Measurements from ENCODE around the gene WDFY3. TPM values are rescaled to one million over a fixed set of nuclear protein-coding genes. Genes with fewer than 3 reads are reported as not detected.

Gene WDFY3
- total and polyA plus RNA-seq, 2 of the 13 experiments (the other 11 are each of a cell fraction or from before 2014, with no cell fraction given): 16.7 to 24.5 TPM

DNA sequence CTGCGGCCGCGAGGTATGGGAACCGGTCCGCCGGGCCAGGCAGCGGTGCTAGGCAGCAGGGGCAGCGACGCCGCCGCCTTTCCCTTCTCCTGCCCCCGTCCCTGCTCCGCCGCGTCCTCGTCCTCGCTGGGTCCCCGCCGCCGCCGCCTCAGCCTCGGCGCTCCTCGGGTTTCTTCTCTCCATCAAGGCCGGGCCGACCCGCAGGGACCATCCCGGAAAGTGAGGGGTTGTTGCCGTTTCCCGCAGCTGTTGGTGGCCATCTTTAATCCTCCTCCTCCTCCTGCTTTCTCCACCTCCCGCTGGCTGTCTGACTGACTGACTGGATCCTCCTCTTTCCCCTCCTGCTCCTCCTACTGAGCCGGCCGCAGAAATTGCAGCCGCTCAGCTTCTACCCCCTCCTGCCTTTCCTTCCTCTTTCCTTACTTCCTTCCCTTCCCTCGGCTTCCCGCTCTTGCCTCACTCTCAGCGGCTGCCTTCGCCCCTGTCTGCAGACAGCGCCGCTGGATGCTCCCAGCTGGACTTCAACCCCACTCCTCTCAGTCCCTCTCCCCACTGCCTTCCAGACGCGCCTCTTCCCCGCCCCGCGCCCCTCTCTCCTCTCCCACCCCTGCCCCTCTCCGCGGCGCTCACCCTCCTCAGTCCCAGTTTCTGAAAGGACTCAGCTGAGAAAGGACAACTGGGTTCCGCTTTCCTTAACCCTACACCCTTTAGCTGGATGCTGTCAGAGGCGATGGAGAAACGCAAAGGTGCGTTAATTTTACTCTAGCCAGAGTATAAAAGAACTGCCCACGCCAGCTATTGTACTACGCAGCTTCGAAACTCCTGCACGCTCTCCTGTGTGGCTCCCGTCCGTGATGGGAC lies at the start of gene WDFY3 (continued):
- peak; percentile 39; the same call in 1 of the 2 replicates for TF ChIP-seq KDM3A (CRISPR knock-in tag; IDR thresholded peaks at IDR 0.05; ENCODE audit: low read depth)
- TF ChIP-seq, protein P1, sequence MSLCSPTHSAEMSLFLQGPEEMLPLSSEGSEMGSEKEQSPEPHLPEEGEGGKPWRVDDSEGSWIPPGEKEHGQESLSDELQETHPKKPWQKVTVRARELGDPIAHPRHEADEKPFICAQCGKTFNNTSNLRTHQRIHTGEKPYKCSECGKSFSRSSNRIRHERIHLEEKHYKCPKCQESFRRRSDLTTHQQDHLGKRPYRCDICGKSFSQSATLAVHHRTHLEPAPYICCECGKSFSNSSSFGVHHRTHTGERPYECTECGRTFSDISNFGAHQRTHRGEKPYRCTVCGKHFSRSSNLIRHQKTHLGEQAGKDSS (CRISPR knock-in tag; IDR thresholded peaks at IDR 0.05; ENCODE audit: borderline replicate concordance, low read depth): no peak
- TF ChIP-seq ZNF562 (CRISPR knock-in tag; IDR thresholded peaks at IDR 0.05; ENCODE audit: borderline replicate concordance): no peak
- TF ChIP-seq ZNF709 (CRISPR knock-in tag; IDR thresholded peaks at IDR 0.05): no peak; the same call in 1 of the 2 replicates
- TF ChIP-seq MAZ (IDR thresholded peaks at IDR 0.05; ENCODE audit: borderline replicate concordance, low read depth, low read length): no peak
- peak; percentile 11; the same call in 1 of the 2 replicates for TF ChIP-seq MAZ (CRISPR knock-in tag; IDR thresholded peaks at IDR 0.05; ENCODE audit: low read depth)
- TF ChIP-seq, protein P2, sequence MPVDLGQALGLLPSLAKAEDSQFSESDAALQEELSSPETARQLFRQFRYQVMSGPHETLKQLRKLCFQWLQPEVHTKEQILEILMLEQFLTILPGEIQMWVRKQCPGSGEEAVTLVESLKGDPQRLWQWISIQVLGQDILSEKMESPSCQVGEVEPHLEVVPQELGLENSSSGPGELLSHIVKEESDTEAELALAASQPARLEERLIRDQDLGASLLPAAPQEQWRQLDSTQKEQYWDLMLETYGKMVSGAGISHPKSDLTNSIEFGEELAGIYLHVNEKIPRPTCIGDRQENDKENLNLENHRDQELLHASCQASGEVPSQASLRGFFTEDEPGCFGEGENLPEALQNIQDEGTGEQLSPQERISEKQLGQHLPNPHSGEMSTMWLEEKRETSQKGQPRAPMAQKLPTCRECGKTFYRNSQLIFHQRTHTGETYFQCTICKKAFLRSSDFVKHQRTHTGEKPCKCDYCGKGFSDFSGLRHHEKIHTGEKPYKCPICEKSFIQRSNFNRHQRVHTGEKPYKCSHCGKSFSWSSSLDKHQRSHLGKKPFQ (CRISPR knock-in tag; IDR thresholded peaks at IDR 0.05; ENCODE audit: insufficient replicate concordance): no peak
- TF ChIP-seq, protein P3, sequence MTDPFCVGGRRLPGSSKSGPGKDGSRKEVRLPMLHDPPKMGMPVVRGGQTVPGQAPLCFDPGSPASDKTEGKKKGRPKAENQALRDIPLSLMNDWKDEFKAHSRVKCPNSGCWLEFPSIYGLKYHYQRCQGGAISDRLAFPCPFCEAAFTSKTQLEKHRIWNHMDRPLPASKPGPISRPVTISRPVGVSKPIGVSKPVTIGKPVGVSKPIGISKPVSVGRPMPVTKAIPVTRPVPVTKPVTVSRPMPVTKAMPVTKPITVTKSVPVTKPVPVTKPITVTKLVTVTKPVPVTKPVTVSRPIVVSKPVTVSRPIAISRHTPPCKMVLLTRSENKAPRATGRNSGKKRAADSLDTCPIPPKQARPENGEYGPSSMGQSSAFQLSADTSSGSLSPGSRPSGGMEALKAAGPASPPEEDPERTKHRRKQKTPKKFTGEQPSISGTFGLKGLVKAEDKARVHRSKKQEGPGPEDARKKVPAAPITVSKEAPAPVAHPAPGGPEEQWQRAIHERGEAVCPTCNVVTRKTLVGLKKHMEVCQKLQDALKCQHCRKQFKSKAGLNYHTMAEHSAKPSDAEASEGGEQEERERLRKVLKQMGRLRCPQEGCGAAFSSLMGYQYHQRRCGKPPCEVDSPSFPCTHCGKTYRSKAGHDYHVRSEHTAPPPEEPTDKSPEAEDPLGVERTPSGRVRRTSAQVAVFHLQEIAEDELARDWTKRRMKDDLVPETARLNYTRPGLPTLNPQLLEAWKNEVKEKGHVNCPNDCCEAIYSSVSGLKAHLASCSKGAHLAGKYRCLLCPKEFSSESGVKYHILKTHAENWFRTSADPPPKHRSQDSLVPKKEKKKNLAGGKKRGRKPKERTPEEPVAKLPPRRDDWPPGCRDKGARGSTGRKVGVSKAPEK (CRISPR knock-in tag; IDR thresholded peaks at IDR 0.05; ENCODE audit: borderline replicate concordance): peak; percentile 92
- TF ChIP-seq RNF2 (conservative IDR thresholded peaks at IDR 0.05; ENCODE audit: low read depth): no peak
- TF ChIP-seq ZNF737 (CRISPR knock-in tag; IDR thresholded peaks at IDR 0.05; ENCODE audit: borderline replicate concordance): no peak
- no peak for TF ChIP-seq CHD4 (IDR thresholded peaks at IDR 0.05; ENCODE audit: borderline replicate concordance, low read length)
- no peak for TF ChIP-seq HNRNPK (IDR thresholded peaks at IDR 0.05; ENCODE audit: low read depth, low read length, poor library complexity, severe bottlenecking)
- 0 out of 2 replicates have a peak, but pooled peaks have one; percentile 40 for TF ChIP-seq CCDC6 (CRISPR knock-in tag; IDR thresholded peaks at IDR 0.05)
- TF ChIP-seq, protein P4, sequence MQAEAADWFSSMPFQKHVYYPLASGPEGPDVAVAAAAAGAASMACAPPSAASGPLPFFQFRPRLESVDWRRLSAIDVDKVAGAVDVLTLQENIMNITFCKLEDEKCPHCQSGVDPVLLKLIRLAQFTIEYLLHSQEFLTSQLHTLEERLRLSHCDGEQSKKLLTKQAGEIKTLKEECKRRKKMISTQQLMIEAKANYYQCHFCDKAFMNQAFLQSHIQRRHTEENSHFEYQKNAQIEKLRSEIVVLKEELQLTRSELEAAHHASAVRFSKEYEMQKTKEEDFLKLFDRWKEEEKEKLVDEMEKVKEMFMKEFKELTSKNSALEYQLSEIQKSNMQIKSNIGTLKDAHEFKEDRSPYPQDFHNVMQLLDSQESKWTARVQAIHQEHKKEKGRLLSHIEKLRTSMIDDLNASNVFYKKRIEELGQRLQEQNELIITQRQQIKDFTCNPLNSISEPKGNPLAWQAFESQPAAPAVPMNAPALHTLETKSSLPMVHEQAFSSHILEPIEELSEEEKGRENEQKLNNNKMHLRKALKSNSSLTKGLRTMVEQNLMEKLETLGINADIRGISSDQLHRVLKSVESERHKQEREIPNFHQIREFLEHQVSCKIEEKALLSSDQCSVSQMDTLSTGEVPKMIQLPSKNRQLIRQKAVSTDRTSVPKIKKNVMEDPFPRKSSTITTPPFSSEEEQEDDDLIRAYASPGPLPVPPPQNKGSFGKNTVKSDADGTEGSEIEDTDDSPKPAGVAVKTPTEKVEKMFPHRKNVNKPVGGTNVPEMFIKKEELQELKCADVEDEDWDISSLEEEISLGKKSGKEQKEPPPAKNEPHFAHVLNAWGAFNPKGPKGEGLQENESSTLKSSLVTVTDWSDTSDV (CRISPR knock-in tag; IDR thresholded peaks at IDR 0.05): no peak
- TF ChIP-seq, protein P5, sequence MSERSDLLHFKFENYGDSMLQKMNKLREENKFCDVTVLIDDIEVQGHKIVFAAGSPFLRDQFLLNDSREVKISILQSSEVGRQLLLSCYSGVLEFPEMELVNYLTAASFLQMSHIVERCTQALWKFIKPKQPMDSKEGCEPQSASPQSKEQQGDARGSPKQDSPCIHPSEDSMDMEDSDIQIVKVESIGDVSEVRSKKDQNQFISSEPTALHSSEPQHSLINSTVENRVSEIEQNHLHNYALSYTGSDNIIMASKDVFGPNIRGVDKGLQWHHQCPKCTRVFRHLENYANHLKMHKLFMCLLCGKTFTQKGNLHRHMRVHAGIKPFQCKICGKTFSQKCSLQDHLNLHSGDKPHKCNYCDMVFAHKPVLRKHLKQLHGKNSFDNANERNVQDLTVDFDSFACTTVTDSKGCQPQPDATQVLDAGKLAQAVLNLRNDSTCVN (CRISPR knock-in tag; IDR thresholded peaks at IDR 0.05; ENCODE audit: borderline replicate concordance): 0 out of 2 replicates have a peak, but pooled peaks have one; percentile 64
